ENCODE data around the gene FOXP1.

The FOXP1 gene

DNA sequence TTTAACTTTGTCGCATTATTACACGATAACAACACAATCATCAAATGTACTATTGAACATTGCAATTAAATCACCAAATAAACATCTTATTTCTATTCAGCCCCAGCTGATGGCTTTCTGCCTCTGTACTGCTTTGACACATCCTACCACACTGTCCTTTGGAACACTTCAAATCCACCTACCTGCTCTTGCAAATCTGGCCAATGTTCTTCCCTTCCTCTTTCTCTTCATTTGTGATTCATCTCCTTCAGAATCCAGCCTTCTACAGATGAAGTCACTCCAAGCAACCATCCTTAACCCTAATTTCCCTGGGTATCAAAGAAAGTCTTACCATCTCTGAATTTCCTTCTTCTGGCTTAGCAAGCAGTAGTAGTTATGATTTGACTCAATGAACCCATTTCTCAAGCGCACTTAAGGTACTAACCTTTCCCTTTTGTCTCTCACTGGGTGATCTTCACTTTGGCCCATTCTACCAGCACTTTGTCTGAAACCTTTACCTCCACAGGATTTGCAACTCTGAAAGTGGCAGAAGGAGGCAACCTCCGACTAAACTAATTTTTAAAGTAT is 502.9 kb downstream of the FOXP1 start:
- ATAC-seq (replicated peaks; ENCODE audit: extremely low read depth, poor library complexity, severe bottlenecking) = no peak
- no peaks in the 10 kb centered on the region for H3K9me3 Mint-ChIP-seq

DNA sequence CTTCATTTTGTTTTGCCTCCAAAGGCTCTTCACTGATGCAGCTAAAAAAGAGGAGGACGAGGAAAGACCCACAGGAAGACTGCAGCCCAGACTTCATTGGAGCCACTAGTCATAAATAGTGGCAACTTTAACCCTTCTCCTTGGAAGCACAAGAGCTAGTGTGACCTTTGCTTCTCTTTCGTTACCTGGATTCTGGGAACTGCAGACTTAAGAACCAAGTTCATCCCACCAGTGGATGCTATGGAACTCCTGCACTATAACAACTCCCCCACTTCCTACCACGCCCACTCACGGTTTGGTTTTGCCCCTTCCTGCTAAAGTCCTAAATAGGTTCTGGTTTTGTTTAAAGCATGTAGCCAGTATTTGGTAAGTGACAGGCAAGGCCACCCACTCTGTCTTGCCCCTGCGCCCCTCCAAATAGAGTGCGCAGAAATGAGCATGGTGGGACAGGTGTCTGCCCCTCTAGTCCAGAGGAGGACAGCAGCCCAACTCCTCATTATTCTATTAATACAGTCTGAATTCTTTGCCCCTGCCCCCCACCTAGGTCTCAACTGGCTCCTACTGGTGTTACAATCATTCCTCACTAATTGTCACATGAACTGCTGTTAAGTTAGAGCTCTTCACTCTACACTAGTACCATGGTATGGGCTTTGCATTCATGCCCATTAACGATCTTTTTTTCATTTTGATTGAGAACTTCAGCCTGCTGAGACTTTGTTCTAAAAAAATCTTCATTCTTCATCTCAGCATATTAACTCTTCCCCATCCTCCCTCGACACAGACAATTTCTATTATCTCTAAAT is 504.6 kb downstream of the FOXP1 start:
- Mint-ChIP-seq H3K4me1 (peaks cover 65% of the 10 kb centered on the region), H3K4me3 (peak overlapping the region; percentile 18), H3K9me3 (no peaks in the 10 kb centered on the region), H3K27me3 (no peaks in the 10 kb centered on the region), H3K27ac (ENCODE audit: low read depth) (peak overlapping the region; percentile 63), H3K36me3 (ENCODE audit: insufficient read depth) (peaks cover 10% of the 10 kb centered on the region)
- ATAC-seq (replicated peaks; ENCODE audit: extremely low read depth, poor library complexity, severe bottlenecking) (no peak), DNase-seq (ENCODE audit: low spot score in 2 of 2) (no peak)

More for the DNA sequence above, 502.9 kb downstream of the FOXP1 start:
- Mint-ChIP-seq H3K27me3 (no peaks in the 10 kb centered on the region), H3K4me1 (peaks cover 72% of the 10 kb centered on the region), H3K36me3 (ENCODE audit: insufficient read depth) (peaks cover 10% of the 10 kb centered on the region), H3K27ac (ENCODE audit: low read depth) (peak overlapping the region; percentile 16), H3K4me3 (peak overlapping the region; percentile 2)
- DNase-seq (ENCODE audit: low spot score in 2 of 2) = no peak

DNA sequence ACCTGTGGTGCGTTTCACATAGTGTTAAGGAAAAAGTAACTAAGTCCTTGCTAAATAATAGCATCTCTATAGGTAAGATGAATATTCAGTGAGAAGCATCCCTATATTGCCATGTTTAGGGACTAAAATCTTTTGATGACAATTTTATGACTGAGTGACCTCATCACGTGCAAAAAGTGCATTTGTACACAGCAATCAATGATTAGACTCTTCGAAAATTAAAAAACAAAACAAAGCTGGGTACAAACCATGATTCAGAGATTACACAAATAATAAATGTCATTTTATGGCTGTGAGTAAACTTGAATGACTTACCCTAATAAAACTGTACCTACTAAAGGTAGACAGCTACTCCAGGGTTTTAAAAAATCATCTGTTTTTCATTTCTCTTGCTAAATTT is 505.3 kb downstream of the FOXP1 start:
- no peak for ATAC-seq (replicated peaks; ENCODE audit: extremely low read depth, poor library complexity, severe bottlenecking)
- Mint-ChIP-seq H3K36me3 (ENCODE audit: insufficient read depth) (peaks cover 12% of the 10 kb centered on the region), H3K4me3 (no peak overlapping the region), H3K9me3 (no peaks in the 10 kb centered on the region), H3K27ac (ENCODE audit: low read depth) (no peak overlapping the region), H3K4me1 (peaks cover 65% of the 10 kb centered on the region), H3K27me3 (no peaks in the 10 kb centered on the region)
- no peak for DNase-seq (ENCODE audit: low spot score in 2 of 2)

DNA sequence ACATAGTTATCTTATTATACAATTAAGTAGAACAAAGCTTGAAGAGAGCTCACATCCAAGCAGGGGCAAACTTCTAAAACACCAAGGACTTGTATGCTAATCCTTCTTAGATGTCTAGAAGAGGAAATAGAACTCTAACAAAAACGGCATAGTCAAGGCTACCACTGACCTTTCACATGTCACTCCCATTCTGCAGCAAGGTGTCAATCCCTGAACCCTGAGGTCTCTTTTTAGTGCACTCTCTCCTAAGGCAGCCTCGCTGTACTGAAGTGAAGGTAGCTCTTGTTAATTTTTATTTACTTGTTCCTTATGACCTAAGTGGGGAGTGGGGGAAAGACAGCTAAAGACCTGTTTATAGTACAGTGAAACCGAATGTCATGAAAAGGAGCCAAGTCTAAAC is 506.5 kb downstream of the FOXP1 start:
- Mint-ChIP-seq H3K4me3 (no peak overlapping the region), H3K36me3 (ENCODE audit: insufficient read depth) (peaks cover 9% of the 10 kb centered on the region), H3K4me1 (peaks cover 63% of the 10 kb centered on the region), H3K9me3 (no peaks in the 10 kb centered on the region), H3K27me3 (no peaks in the 10 kb centered on the region), H3K27ac (ENCODE audit: low read depth) (no peak overlapping the region)
- ATAC-seq (replicated peaks; ENCODE audit: extremely low read depth, poor library complexity, severe bottlenecking) (no peak), DNase-seq (ENCODE audit: low spot score in 2 of 2) (no peak)

DNA sequence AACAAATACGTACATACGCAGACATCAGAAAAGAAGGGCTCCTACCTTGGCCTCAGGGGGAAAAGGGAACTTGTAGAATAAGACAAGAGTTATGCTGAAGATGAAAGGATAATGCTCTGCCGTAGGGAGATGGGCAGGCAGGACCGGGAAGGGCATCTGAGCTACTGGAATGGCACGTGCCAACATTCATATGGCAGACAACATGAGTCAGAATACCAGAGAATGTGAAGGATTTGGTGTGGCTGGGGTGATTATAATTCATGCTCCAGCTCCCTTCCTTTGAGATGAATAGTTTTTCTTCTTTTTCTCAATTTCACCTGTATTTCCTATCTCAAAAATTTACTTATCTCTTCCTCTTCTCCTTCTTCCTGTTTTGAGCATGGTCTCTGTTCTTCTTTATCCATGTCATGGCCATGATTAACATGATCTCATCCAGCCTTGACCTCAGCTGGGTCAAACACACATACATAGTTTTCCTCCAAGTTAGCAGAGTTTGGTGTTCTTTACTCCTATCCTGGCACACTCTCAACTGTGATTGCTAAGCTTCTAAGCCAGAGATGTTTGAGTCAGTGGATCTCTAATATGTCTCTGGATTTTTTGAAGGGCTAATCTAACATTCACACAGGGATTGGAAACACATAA is 507.0 kb downstream of the FOXP1 start:
- peaks cover 61% of the 10 kb centered on the region for H3K4me1 Mint-ChIP-seq
- no peak overlapping the region for H3K4me3 Mint-ChIP-seq
- H3K36me3 Mint-ChIP-seq (ENCODE audit: insufficient read depth) = peaks cover 9% of the 10 kb centered on the region
- H3K27me3 Mint-ChIP-seq = no peaks in the 10 kb centered on the region
- no peak overlapping the region for H3K27ac Mint-ChIP-seq (ENCODE audit: low read depth)
- ATAC-seq (replicated peaks; ENCODE audit: extremely low read depth, poor library complexity, severe bottlenecking) (no peak), DNase-seq (ENCODE audit: low spot score in 2 of 2) (no peak)
- H3K9me3 Mint-ChIP-seq = no peaks in the 10 kb centered on the region

DNA sequence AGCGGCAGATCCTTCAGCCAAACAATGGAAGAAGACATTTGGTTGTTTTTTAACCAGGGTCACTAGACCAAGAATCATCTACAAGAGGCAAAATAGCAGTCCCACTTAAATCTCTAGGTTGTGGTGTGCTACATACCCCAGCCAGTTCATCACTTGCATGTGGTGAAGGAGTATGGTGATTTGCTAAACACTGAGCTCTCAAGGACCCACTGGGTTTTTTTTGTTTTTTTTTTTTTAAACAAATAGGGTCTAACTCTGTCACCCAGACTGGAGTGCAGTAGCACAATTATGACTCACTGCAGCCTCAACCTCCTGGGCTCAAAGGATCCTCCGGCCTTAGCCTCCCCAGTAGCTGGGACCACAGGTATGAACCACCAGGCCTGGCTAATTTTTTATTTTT is 508.0 kb downstream of the FOXP1 start:
- H3K4me1 Mint-ChIP-seq = peaks cover 60% of the 10 kb centered on the region
- ATAC-seq (replicated peaks; ENCODE audit: extremely low read depth, poor library complexity, severe bottlenecking) = no peak

DNA sequence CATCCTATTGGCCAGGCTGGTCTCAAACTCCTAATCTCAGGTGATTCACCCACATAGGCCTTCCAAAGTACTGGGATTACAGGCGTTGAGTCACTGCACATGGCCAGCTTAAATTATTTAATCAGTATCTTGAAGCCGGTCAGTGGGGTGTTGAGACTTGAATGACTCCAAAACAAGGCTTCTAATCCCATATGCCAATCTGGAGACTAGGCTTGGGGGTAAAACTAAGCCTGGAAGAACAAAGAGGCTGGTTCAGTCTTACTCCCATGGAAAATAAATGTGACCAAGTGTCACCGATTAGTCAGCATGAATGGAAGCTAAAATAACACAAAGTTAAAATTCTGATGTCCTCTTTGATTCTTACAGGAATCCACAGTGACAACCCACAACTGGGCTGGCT is 509.1 kb downstream of the FOXP1 start:
- H3K4me3 Mint-ChIP-seq = no peak overlapping the region
- no peaks in the 10 kb centered on the region for H3K9me3 Mint-ChIP-seq
- peaks cover 62% of the 10 kb centered on the region for H3K4me1 Mint-ChIP-seq
- ATAC-seq (replicated peaks; ENCODE audit: extremely low read depth, poor library complexity, severe bottlenecking) (no peak), DNase-seq (ENCODE audit: low spot score in 2 of 2) (no peak)
- peaks cover 9% of the 10 kb centered on the region for H3K36me3 Mint-ChIP-seq (ENCODE audit: insufficient read depth)
- no peaks in the 10 kb centered on the region for H3K27me3 Mint-ChIP-seq
- H3K27ac Mint-ChIP-seq (ENCODE audit: low read depth) = no peak overlapping the region

More for the DNA sequence above, 508.0 kb downstream of the FOXP1 start:
- no peak for DNase-seq (ENCODE audit: low spot score in 2 of 2)
- Mint-ChIP-seq H3K27ac (ENCODE audit: low read depth) (no peak overlapping the region), H3K9me3 (no peaks in the 10 kb centered on the region), H3K4me3 (no peak overlapping the region), H3K36me3 (ENCODE audit: insufficient read depth) (peaks cover 9% of the 10 kb centered on the region), H3K27me3 (no peaks in the 10 kb centered on the region)

DNA sequence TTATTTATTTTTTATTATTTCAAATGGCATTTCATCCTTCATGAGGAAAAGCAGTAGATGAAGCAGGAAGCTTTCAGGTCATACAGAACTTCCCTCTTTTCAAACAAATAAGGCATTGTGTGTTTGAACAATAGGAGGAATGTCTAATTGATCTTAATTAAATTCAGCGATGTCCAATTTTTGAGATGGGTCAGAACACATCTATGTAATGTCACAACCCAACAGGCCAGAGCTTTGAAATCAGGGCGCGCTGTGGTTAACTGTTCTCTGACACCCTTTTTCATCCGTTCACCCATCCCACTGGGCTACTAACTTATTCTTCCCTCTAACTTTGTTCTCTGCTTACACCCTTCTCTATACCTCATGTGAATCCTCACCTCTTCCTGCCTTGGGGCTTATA is 510.5 kb downstream of the FOXP1 start:
- no peaks in the 10 kb centered on the region for H3K9me3 Mint-ChIP-seq
- peaks cover 5% of the 10 kb centered on the region for H3K36me3 Mint-ChIP-seq (ENCODE audit: insufficient read depth)
- H3K27me3 Mint-ChIP-seq = no peaks in the 10 kb centered on the region
- H3K27ac Mint-ChIP-seq (ENCODE audit: low read depth) = peak overlapping the region; percentile 2
- H3K4me3 Mint-ChIP-seq = no peak overlapping the region
- H3K4me1 Mint-ChIP-seq = peaks cover 59% of the 10 kb centered on the region
- DNase-seq (ENCODE audit: low spot score in 2 of 2) (no peak), ATAC-seq (replicated peaks; ENCODE audit: extremely low read depth, poor library complexity, severe bottlenecking) (no peak)

DNA sequence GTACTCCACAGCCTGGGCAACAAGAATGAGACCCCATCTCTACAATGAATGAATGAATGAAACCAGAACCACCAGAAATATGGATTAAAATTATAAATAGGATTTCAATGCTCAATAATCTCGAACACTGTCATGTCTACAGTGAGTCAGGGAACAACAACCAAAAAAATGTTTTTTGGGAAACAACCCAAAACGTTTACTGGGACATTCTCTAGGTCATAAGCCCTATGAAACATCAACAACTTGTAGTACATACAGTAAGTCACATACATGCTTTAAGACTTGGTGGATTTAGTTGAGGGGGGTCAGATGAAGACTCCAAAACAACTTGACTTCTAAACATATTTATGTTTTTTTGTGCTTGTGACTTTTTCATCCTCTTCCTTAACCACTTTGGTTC is 511.2 kb downstream of the FOXP1 start:
- Mint-ChIP-seq H3K36me3 (ENCODE audit: insufficient read depth) (peaks cover 5% of the 10 kb centered on the region), H3K4me1 (peaks cover 54% of the 10 kb centered on the region), H3K27me3 (no peaks in the 10 kb centered on the region), H3K27ac (ENCODE audit: low read depth) (no peak overlapping the region), H3K9me3 (no peaks in the 10 kb centered on the region), H3K4me3 (no peak overlapping the region)
- DNase-seq (ENCODE audit: low spot score in 2 of 2) (no peak), ATAC-seq (replicated peaks; ENCODE audit: extremely low read depth, poor library complexity, severe bottlenecking) (no peak)

DNA sequence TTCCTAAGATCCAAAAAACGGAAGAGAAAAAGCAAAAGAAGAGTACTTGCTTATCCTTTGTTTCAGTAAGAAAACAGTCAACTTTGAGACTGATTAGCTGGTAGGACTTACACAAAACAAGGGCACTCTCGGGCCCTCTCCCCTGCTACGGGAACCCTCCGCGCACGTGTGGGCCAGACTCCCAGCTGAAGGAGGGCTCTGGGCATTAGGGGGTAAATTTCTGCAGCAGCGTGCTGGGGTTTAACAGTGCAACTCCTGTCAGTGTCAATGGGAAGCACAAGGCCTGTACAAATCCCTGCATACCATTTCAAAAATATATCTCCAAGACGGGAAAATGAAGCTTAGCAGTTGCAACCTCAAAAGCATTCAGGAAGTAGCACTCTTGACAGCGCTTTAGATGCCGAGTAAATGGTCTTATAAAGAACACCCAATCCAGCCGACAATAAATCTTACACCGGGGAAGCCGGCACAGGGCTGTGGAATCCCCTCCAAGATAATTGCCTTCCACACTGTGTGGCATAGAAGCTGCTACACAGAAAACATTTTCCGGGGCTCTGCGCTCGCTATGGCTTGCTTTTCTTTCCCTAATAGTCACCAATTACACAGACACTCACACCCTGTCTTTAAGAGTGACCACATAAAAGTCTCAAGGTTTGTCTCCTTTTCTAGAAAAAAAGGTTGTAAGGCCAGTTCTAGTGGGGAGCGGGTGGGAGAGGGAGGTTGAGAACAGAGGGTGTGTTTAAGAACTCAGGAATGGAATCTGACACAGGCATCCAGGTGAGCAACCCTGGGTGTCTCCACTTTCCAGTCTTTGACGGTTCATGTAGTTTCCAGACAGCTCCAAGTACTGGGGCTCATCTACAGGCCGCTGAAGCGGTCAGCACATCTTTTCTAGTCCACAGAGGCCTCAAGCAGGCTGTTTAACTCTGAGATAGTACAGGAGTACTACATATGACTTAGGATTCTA is 512.7 kb downstream of the FOXP1 start:
- no peak for ATAC-seq (replicated peaks; ENCODE audit: extremely low read depth, poor library complexity, severe bottlenecking)

DNA sequence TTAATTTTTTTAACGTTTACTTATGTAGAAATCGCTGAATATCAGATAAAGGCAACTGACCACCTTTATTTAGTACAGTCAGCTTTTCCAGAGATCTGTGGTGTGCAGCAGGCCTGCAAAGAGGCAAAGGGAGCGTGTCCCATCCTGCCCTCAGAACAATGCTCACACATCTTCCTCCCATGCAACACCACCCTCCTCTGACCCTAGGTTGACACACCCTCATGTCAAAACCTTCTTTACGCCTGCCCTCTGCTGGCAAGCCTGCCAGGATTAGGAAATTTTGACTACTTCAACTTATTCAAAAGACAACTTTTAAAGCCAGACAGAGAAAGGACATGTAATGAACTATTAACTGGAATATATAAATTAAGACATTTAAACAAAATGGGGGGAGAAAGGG is 513.7 kb downstream of the FOXP1 start:
- H3K36me3 Mint-ChIP-seq (ENCODE audit: insufficient read depth) = peaks cover 12% of the 10 kb centered on the region
- peak overlapping the region; percentile 10 for H3K4me3 Mint-ChIP-seq
- ATAC-seq (replicated peaks; ENCODE audit: extremely low read depth, poor library complexity, severe bottlenecking) (no peak), DNase-seq (ENCODE audit: low spot score in 2 of 2) (peak; percentile 41 to 42)
- H3K9me3 Mint-ChIP-seq = no peaks in the 10 kb centered on the region
- H3K27ac Mint-ChIP-seq (ENCODE audit: low read depth) = peak overlapping the region; percentile 16
- peaks cover 58% of the 10 kb centered on the region for H3K4me1 Mint-ChIP-seq
- H3K27me3 Mint-ChIP-seq = no peaks in the 10 kb centered on the region

More for the DNA sequence above, 512.7 kb downstream of the FOXP1 start:
- H3K9me3 Mint-ChIP-seq = no peaks in the 10 kb centered on the region
- peaks cover 8% of the 10 kb centered on the region for H3K36me3 Mint-ChIP-seq (ENCODE audit: insufficient read depth)
- DNase-seq (ENCODE audit: low spot score in 2 of 2) = no peak
- H3K27ac Mint-ChIP-seq (ENCODE audit: low read depth) = no peak overlapping the region
- H3K27me3 Mint-ChIP-seq = no peaks in the 10 kb centered on the region
- H3K4me3 Mint-ChIP-seq = no peak overlapping the region
- H3K4me1 Mint-ChIP-seq = peaks cover 58% of the 10 kb centered on the region

DNA sequence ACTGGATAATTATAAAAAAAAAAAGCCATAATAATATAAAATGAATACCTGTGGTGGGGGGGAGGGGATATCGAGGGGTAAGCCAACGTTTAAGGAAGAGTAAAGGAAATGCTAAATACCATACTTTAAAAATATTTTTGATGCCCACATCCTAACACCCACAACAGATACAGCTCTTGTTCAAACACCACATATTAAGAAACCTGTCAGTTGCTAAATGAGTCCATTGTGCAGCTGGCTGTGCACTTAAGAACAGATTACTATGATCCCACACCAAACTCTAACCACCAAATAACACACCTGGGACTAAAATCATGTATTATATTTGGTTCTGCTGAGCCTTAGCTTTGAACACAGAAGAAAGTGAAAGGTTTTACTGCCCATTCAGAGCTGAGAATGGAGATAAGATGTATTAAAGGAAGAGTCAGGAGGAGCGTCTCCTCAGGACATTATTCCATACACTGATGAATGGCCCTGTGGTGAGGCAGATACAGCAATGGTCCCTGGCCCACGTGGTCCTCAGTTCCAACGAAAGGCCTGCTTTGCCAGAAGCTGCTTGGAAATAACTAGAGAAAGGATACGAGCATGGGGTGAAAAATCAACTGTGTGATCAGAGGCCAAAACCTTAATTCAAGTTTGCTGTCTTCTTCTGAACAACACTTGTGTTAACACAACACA is 515.4 kb downstream of the FOXP1 start:
- peak overlapping the region; percentile 19 for H3K4me3 Mint-ChIP-seq
- DNase-seq (ENCODE audit: low spot score in 2 of 2) = no peak
- H3K4me1 Mint-ChIP-seq = peaks cover 48% of the 10 kb centered on the region
- peaks cover 9% of the 10 kb centered on the region for H3K36me3 Mint-ChIP-seq (ENCODE audit: insufficient read depth)
- H3K9me3 Mint-ChIP-seq = no peaks in the 10 kb centered on the region
- H3K27me3 Mint-ChIP-seq = no peaks in the 10 kb centered on the region
- H3K27ac Mint-ChIP-seq (ENCODE audit: low read depth) = no peak overlapping the region
- ATAC-seq (replicated peaks; ENCODE audit: extremely low read depth, poor library complexity, severe bottlenecking) = peak; percentile 11

Measured in central memory CD8-positive, alpha-beta T cell (primary cell).